ENCODE results near the gene PRDX2. TPM values are rescaled to one million over a fixed set of nuclear protein-coding genes. Genes with fewer than 3 reads are reported as not detected.

PRDX2 gene
- total RNA-seq, 4 donors from 2014 or later = 357 to 551 (median 406) TPM

GRCh38 chr19:12789904-12790619, 11.5 kb downstream of the PRDX2 start:
- peaks cover 45 to 46% of the 10 kb centered on the region in 2 donors for H3K4me1 ChIP-seq
- TF ChIP-seq CTCF (IDR thresholded peaks at IDR 0.05 in 4 of 5, conservative IDR thresholded peaks at IDR 0.05 in 1 of 5) (no peak), POLR2A (IDR thresholded peaks at IDR 0.05) (peak; percentile 88 to 93)
- no peaks in the 10 kb centered on the region for H3K9me3 ChIP-seq
- intact Hi-C loops (cut with DNase I; ENCODE audit: low total_unique reads) = loop anchor here (5.0 kb wide), 4 partner anchors 68 to 1057 kb away; partner anchors contain the start of genes FARSA, IER2, STX10 and TNPO2
- in situ Hi-C loops (cut with MboI; ENCODE audit: low sequenced_read_pairs in 4 of 4) = no loop called here
- ATAC-seq (peak; percentile 32 to 34), DNase-seq (peak; percentile 89 to 90)
- H3K27me3 ChIP-seq = no peaks in the 10 kb centered on the region
- H3K4me3 ChIP-seq = peak overlapping the region; percentile 91 to 98 (median 94)
- H3K36me3 ChIP-seq = no peaks in the 10 kb centered on the region
- peak overlapping the region; percentile 99 to 100 (median 100) for H3K27ac ChIP-seq

DNA sequence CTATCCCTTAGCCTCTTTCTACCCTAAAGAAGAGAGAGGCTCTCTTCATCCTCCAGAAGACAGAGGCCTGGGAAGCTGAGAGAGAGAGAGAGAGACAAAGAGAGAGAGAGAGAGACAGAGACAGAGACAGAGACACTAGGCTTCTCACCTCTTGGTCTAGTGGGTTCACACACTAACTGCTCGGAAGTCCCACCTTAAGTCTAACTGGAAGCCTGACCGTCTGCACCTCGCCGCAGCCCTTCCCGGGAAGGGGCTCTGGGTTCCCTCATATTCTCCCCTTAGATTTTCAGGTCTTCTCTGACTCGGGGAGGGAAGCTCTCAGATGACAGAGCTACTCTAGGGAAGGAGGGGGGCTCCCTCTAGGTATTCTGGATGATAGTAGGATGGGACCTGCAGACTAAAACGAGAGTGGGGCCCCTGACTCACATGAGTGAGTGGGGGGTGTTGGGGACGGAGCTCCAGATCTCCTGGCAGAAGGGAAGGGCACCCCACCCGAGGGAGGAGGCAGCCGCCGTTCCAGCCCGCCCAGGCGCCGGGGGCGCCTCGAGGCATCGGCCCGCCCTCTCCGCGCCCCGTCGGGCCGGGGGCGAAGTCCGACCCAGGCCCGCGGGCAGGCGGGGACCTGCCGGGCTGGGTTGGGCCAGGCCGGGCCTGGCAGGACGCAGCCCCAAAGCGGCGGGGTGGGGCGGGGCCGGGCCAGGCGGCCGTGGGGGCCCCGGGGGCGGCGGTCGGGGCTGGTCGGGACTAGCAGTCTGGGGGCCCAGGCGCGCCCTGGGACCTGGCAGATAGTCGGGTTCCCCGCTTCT, 12.3 kb downstream of the PRDX2 start:
- no peaks in the 10 kb centered on the region for H3K36me3 ChIP-seq
- H3K4me3 ChIP-seq = peak overlapping the region; percentile 91 to 98 (median 94)
- H3K9me3 ChIP-seq = no peaks in the 10 kb centered on the region
- H3K27me3 ChIP-seq = no peaks in the 10 kb centered on the region
- in situ Hi-C loops (cut with MboI; ENCODE audit: low sequenced_read_pairs in 4 of 4) = no loop called here
- intact Hi-C loops (cut with DNase I; ENCODE audit: low total_unique reads) = no loop called here
- no peak for ATAC-seq
- no peak for TF ChIP-seq CTCF (IDR thresholded peaks at IDR 0.05 in 4 of 5, conservative IDR thresholded peaks at IDR 0.05 in 1 of 5)
- no peak for TF ChIP-seq POLR2A (IDR thresholded peaks at IDR 0.05)
- peaks cover 42 to 49% of the 10 kb centered on the region in 2 donors for H3K4me1 ChIP-seq
- peak overlapping the region; percentile 99 to 100 (median 100) for H3K27ac ChIP-seq
- DNase-seq = no peak

- TF ChIP-seq CTCF (IDR thresholded peaks at IDR 0.05 in 4 of 5, conservative IDR thresholded peaks at IDR 0.05 in 1 of 5) (no peak), POLR2A (IDR thresholded peaks at IDR 0.05) (no peak)
- in situ Hi-C loops (cut with MboI; ENCODE audit: low sequenced_read_pairs in 4 of 4) = no loop called here
- no peaks in the 10 kb centered on the region for H3K9me3 ChIP-seq
- H3K27me3 ChIP-seq = no peaks in the 10 kb centered on the region
- peak overlapping the region; percentile 99 to 100 (median 100) for H3K27ac ChIP-seq
- ATAC-seq = no peak
- intact Hi-C loops (cut with DNase I; ENCODE audit: low total_unique reads) = no loop called here
- H3K36me3 ChIP-seq = no peaks in the 10 kb centered on the region
- peaks cover 43 to 51% of the 10 kb centered on the region in 2 donors for H3K4me1 ChIP-seq
- peak overlapping the region; percentile 48 to 98 (median 92) for H3K4me3 ChIP-seq
- DNase-seq = peak in 1 of 2 donors; percentile 81
Observed at GRCh38 chr19:12788682-12789097, 12.9 kb downstream of the PRDX2 start.

DNA sequence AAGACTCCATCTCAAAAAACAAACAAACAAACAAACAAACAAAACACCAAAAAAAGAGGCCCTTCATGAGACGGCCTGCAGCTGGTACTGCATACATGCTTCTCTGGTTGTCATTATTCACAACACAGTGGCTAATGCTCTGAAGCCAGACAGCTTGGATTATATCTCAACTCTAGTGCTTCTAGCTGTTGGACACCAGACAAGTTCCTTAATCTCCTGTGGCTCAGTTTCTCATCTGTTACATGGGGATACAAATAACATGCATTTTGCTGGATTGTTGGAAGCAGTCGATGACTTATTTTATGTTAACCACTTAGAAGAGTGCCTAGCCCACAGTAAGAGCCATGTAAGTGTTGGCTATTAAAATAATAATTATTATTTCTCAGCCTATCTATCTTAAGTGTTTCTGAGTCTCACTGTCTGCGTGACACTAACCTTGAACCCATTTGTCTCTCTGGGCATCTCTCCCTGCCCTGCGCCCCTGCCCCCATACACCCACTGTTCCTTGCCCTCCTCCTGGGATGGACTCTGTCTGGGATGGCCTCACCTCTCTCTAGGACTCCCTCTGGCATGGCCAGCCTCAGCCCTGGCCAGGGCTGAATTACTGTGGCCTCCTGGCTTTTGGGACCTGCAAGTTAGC, 13.4 kb downstream of the PRDX2 start:
- H3K9me3 ChIP-seq = no peaks in the 10 kb centered on the region
- ATAC-seq (no peak), DNase-seq (no peak)
- peaks cover 48 to 56% of the 10 kb centered on the region in 2 donors for H3K4me1 ChIP-seq
- no peaks in the 10 kb centered on the region for H3K36me3 ChIP-seq
- H3K27me3 ChIP-seq = no peaks in the 10 kb centered on the region
- TF ChIP-seq POLR2A (IDR thresholded peaks at IDR 0.05) = no peak
- no peak for TF ChIP-seq CTCF (IDR thresholded peaks at IDR 0.05 in 4 of 5, conservative IDR thresholded peaks at IDR 0.05 in 1 of 5)
- in situ Hi-C loops (cut with MboI; ENCODE audit: low sequenced_read_pairs in 4 of 4) (no loop called here), intact Hi-C loops (cut with DNase I; ENCODE audit: low total_unique reads) (no loop called here)
- peak overlapping the region; percentile 99 to 100 (median 100) for H3K27ac ChIP-seq
- H3K4me3 ChIP-seq = peak overlapping the region; percentile 48 to 98 (median 92)

All from gastrocnemius medialis (tissue), 4 donors.